ENCODE results near the gene NCOR1. TPM values are rescaled to one million over a fixed set of nuclear protein-coding genes. Genes with fewer than 3 reads are reported as not detected.
"Not testable (repeated sequence)": the region's sequence is repeated elsewhere in the genome, so short reads cannot be mapped to it uniquely, and the experiment has no call there.

NCOR1 gene
- polyA plus RNA-seq, 12 donors = 55.1 to 84.4 (median 67.2) TPM; not detected in 1

- no peak for DNase-seq
Measured at GRCh38 chr17:16100737-16101400, 114.5 kb downstream of the NCOR1 start.

GRCh38 chr17:16091773-16092172, 123.6 kb downstream of the NCOR1 start:
- DNase-seq = no peak

GRCh38 chr17:16086957-16087356, 128.4 kb downstream of the NCOR1 start:
- DNase-seq = no peak

- DNase-seq = no peak
Measured at GRCh38 chr17:16085066-16085699, 130.2 kb downstream of the NCOR1 start.

- no peak for DNase-seq
Measured at GRCh38 chr17:16083223-16083622, 132.1 kb downstream of the NCOR1 start.

- no peak for DNase-seq
Measured at GRCh38 chr17:16081507-16082087, 133.7 kb downstream of the NCOR1 start.

- no peak for DNase-seq
Measured at GRCh38 chr17:16080366-16080765, 135.0 kb downstream of the NCOR1 start.

- no peak for DNase-seq
Measured at GRCh38 chr17:16075949-16076348, 139.4 kb downstream of the NCOR1 start.

- DNase-seq = no peak
Measured at GRCh38 chr17:16074423-16074822, 140.9 kb downstream of the NCOR1 start.

GRCh38 chr17:16073845-16074244, 141.5 kb downstream of the NCOR1 start:
- DNase-seq = no peak

GRCh38 chr17:16072031-16072430, 143.3 kb downstream of the NCOR1 start:
- DNase-seq = no peak

GRCh38 chr17:16068323-16068722, 147.0 kb downstream of the NCOR1 start:
- DNase-seq = no peak

GRCh38 chr17:16066125-16066524, 149.2 kb downstream of the NCOR1 start:
- DNase-seq = no peak

- no peak for DNase-seq
Measured at GRCh38 chr17:16061631-16062030, 153.7 kb downstream of the NCOR1 start.

- DNase-seq = not testable (repeated sequence)
Measured at GRCh38 chr17:16055139-16055538, 160.2 kb downstream of the NCOR1 start.

- DNase-seq = no peak
Measured at GRCh38 chr17:16052486-16052885, 162.8 kb downstream of the NCOR1 start.

- DNase-seq = no peak
Measured at GRCh38 chr17:16050844-16051243, 164.5 kb downstream of the NCOR1 start.

GRCh38 chr17:16048811-16049449, 166.4 kb downstream of the NCOR1 start:
- DNase-seq = no peak

GRCh38 chr17:16046966-16047365, 168.4 kb downstream of the NCOR1 start:
- DNase-seq = no peak

GRCh38 chr17:16044487-16044886, 170.8 kb downstream of the NCOR1 start:
- no peak for DNase-seq

GRCh38 chr17:16040710-16041251, 174.6 kb downstream of the NCOR1 start:
- no peak for DNase-seq

- DNase-seq = no peak
Measured at GRCh38 chr17:16037636-16038035, 177.7 kb downstream of the NCOR1 start.

GRCh38 chr17:16036261-16036660, 179.1 kb downstream of the NCOR1 start:
- no peak for DNase-seq

Measured in muscle of arm (tissue), 12 donors.